CD4-positive, alpha-beta T cell (primary cell): ENCODE data around the gene ZNF304. TPM values are rescaled to one million over a fixed set of nuclear protein-coding genes. Genes with fewer than 3 reads are reported as not detected.

Source experiments
- ATAC-seq: fragments of 200-7000 bp; cut with Tn5 transposase; one replicate; pipeline ENCODE4 v1.10.0; 2022; ENCODE audit warnings: mild to moderate bottlenecking; ENCODE audit not compliant: poor library complexity
- CTCF ChIA-PET: fragments of 350-600 bp; sonication (Branson Sonifier 250); formaldehyde crosslinking; loops from one replicate; lab custom pipeline; 2021; ENCODE audit warnings: antibody characterized with exemption, inconsistent platforms; lab: Charles Lee
- POLR2A ChIA-PET: fragments of 350-600 bp; sonication (Branson Sonifier 250); formaldehyde crosslinking; loops from one replicate; lab custom pipeline; 2021; ENCODE audit warnings: antibody characterized with exemption, inconsistent platforms; lab: Charles Lee
- DNase-seq, 14 experiments: peaks; one replicate each; pipeline ENCODE4 v3.0.0-alpha.2; 2013 to 2020; ENCODE audit warnings: mixed read lengths in 2 of 14
- H3K27ac ChIP-seq, 2 donors: one replicate each; pipeline versions ENCODE4 v1.5.1 to v1.7.0; 2013; ENCODE audit warnings: low read length in 2 of 2, low read depth in 1 of 2, mild to moderate bottlenecking in 1 of 2
- H3K27me3 ChIP-seq, 2 experiments: 1 replicate in 1 of 2; 2 replicates in 1 of 2; pipeline versions ENCODE4 v1.6.1 to v1.7.0; 2013; ENCODE audit warnings: low read length in 2 of 2, control low read depth in 1 of 2, mild to moderate bottlenecking in 1 of 2, moderate library complexity in 1 of 2; ENCODE audit not compliant: insufficient read depth in 2 of 2, control insufficient read depth in 1 of 2
- H3K36me3 ChIP-seq: one replicate; pipeline ENCODE4 v1.6.1; 2013; ENCODE audit warnings: low read length, control low read depth; ENCODE audit not compliant: insufficient read depth
- H3K4me1 ChIP-seq: one replicate; pipeline ENCODE4 v1.6.1; 2013; ENCODE audit warnings: low read length, control low read depth; ENCODE audit not compliant: insufficient read depth
- H3K4me3 ChIP-seq: one replicate; pipeline ENCODE4 v1.5.1; 2013; ENCODE audit warnings: mild to moderate bottlenecking, low read length, moderate library complexity
- H3K9me3 ChIP-seq, 2 experiments: 1 replicate in 1 of 2; 2 replicates in 1 of 2; pipeline versions ENCODE4 v1.6.1 to v1.7.0; 2013; ENCODE audit warnings: low read length in 2 of 2, mild to moderate bottlenecking in 2 of 2, control low read depth in 1 of 2, moderate library complexity in 1 of 2; ENCODE audit not compliant: control insufficient read depth in 1 of 2, insufficient read depth in 1 of 2
- H3K27ac Mint-ChIP-seq: one replicate; pipeline ENCODE4 v1.8.0; 2020; ENCODE audit warnings: mixed read lengths
- H3K27me3 Mint-ChIP-seq: one replicate; pipeline ENCODE4 v1.8.0; 2021; ENCODE audit warnings: mixed read lengths
- H3K36me3 Mint-ChIP-seq: one replicate; pipeline ENCODE4 v1.8.0; 2021; ENCODE audit warnings: low read depth, mixed read lengths
- H3K4me1 Mint-ChIP-seq: one replicate; pipeline ENCODE4 v1.8.0; 2021; ENCODE audit warnings: low read depth, mixed read lengths
- H3K4me3 Mint-ChIP-seq: one replicate; pipeline ENCODE4 v1.8.0; 2020; ENCODE audit warnings: mild to moderate bottlenecking, mixed read lengths
- H3K9me3 Mint-ChIP-seq: one replicate; pipeline ENCODE4 v1.8.0; 2020; ENCODE audit warnings: mixed read lengths
- intact Hi-C, 2 experiments: fragments of 100-400 bp; cut with DNase I in 1 of 2; cut with micrococcal nuclease in 1 of 2; formaldehyde crosslinking; loops; one replicate each; pipeline versions ENCODE4 v1.15.1 to v1.9.0; 2023 to 2025; cut with DNase I, micrococcal nuclease
- total RNA-seq, 174 experiments: library from RNA in 2 of 174; stranded (reverse) in 2 of 174; gene quantifications; one replicate each; pipeline ENCODE4 v1.2.3 and lab custom pipeline; 2021 to 2026
- TF ChIP-seq, protein P1 (sequence below): fragments of 200-600 bp; IDR thresholded peaks from one replicate; pipeline ENCODE4 v1.8.0; 2022; ENCODE audit warnings: antibody characterized with exemption, mild to moderate bottlenecking

The ZNF304 gene
- total RNA-seq, 2 experiments from 2014 or later, result 4.9 to 5.4 TPM

DNA sequence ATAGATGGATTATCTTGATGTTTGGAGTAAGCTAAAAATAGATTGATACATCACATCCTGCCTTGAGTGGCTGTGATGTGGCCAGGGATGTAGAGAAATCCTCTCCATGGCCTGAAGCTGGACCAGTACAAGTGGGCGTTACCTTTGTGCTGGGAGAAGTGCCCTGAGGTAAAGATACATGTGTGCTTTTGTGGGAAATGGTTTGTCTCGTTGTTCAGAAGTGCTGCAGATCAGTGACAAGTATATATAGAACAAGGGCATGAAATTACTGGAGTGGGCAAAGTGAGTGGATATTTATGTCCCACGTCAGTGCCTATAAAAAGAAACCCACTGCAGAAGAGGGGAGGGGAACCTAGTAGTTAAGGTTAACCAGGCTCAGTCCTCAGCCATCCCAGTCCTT, 12.2 kb upstream of the ZNF304 start:
- H3K4me3 Mint-ChIP-seq, result no peak overlapping the region
- CTCF ChIA-PET, result no interaction called here
- TF ChIP-seq, protein P1, sequence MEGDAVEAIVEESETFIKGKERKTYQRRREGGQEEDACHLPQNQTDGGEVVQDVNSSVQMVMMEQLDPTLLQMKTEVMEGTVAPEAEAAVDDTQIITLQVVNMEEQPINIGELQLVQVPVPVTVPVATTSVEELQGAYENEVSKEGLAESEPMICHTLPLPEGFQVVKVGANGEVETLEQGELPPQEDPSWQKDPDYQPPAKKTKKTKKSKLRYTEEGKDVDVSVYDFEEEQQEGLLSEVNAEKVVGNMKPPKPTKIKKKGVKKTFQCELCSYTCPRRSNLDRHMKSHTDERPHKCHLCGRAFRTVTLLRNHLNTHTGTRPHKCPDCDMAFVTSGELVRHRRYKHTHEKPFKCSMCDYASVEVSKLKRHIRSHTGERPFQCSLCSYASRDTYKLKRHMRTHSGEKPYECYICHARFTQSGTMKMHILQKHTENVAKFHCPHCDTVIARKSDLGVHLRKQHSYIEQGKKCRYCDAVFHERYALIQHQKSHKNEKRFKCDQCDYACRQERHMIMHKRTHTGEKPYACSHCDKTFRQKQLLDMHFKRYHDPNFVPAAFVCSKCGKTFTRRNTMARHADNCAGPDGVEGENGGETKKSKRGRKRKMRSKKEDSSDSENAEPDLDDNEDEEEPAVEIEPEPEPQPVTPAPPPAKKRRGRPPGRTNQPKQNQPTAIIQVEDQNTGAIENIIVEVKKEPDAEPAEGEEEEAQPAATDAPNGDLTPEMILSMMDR, result no peak

DNA sequence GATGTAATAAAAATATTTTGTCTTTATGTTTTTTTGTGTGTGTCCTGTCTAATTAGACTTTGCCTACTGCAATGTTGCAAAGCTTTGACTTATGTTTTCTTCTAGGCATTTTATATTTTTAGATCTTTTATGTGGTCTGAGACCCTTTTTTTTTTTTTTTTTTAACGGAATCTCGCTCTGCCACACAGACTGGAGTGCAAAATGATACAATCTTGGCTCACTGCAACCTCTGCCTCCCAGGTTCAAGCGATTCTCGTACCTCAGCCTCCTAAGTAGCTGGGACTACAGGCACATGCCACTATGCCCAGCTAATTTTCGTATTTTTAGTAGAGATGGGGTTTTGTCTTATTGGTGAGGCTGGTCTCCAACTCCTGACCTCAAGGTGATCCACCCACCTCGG, 8.5 kb upstream of the ZNF304 start:
- TF ChIP-seq, protein P1, result no peak
- intact Hi-C loops, result no loop called here
- Mint-ChIP-seq H3K9me3 (peaks cover 10% of the 10 kb centered on the region), H3K4me1 (no peaks in the 10 kb centered on the region), H3K27ac (no peak overlapping the region), H3K27me3 (peaks cover 4% of the 10 kb centered on the region), H3K36me3 (peaks cover 10% of the 10 kb centered on the region), H3K4me3 (no peak overlapping the region)
- no peak overlapping the region for H3K27ac ChIP-seq
- H3K4me1 ChIP-seq, result no peaks in the 10 kb centered on the region
- POLR2A ChIA-PET, result interaction anchor here (0.6 kb wide), 1 partner anchor 895 kb away, joined by 3 read pairs; no protein-coding TSS in a partner anchor
- DNase-seq (no peak), ATAC-seq (no peak)
- no peaks in the 10 kb centered on the region for H3K27me3 ChIP-seq
- H3K9me3 ChIP-seq, result peaks cover 10 to 24% of the 10 kb centered on the region in 2 experiments
- H3K4me3 ChIP-seq, result no peak overlapping the region
- CTCF ChIA-PET, result interaction anchor here (0.7 kb wide), 1 partner anchor 18 kb away, joined by 3 read pairs; no protein-coding TSS in a partner anchor
- no peaks in the 10 kb centered on the region for H3K36me3 ChIP-seq

More for the DNA sequence above, 12.2 kb upstream of the ZNF304 start:
- intact Hi-C loops, result no loop called here
- Mint-ChIP-seq H3K27ac (no peak overlapping the region), H3K36me3 (peaks cover 37% of the 10 kb centered on the region), H3K27me3 (no peaks in the 10 kb centered on the region), H3K9me3 (peaks cover 7% of the 10 kb centered on the region), H3K4me1 (no peaks in the 10 kb centered on the region)
- Histone ChIP-seq H3K9me3 (peaks cover 14 to 29% of the 10 kb centered on the region in 2 experiments), H3K4me1 (no peaks in the 10 kb centered on the region), H3K4me3 (no peak overlapping the region), H3K27me3 (no peaks in the 10 kb centered on the region), H3K36me3 (no peaks in the 10 kb centered on the region), H3K27ac (no peak overlapping the region)
- DNase-seq (no peak), ATAC-seq (no peak)
- POLR2A ChIA-PET, result no interaction called here

DNA sequence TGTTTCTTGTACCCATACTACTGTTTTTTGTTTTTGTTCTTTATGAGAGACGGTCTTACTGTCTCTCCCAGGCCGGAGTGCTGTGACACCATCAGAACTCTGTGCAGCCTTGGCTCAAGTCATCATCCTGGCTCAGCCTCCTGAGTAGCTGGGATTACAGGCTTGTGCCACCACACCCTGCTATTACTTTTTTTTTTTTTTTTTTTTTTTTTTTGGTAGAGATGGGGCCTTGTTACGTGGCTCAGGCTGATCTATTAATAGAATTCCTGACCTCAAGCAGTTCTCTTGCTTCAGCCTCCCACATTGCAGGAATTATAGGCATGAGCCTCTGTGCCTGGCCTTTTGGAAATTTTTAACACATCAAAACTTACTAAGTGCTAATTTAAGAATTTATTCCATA, 2.9 kb upstream of the ZNF304 start:
- no peak overlapping the region for H3K27ac Mint-ChIP-seq
- intact Hi-C loops, result no loop called here
- peaks cover 18% of the 10 kb centered on the region for H3K4me1 ChIP-seq
- peaks cover 7% of the 10 kb centered on the region for H3K36me3 ChIP-seq
- peaks cover 10 to 20% of the 10 kb centered on the region in 2 experiments for H3K9me3 ChIP-seq
- peaks cover 30% of the 10 kb centered on the region for H3K36me3 Mint-ChIP-seq
- ATAC-seq (no peak), DNase-seq (no peak)
- H3K27me3 Mint-ChIP-seq, result peaks cover 9% of the 10 kb centered on the region
- no peak overlapping the region for H3K4me3 Mint-ChIP-seq
- H3K9me3 Mint-ChIP-seq, result peaks cover 17% of the 10 kb centered on the region
- ChIA-PET POLR2A (no interaction called here), CTCF (no interaction called here)
- no peaks in the 10 kb centered on the region for H3K27me3 ChIP-seq
- no peak overlapping the region for H3K27ac ChIP-seq
- TF ChIP-seq, protein P1, result no peak
- H3K4me3 ChIP-seq, result no peak overlapping the region
- peaks cover 29% of the 10 kb centered on the region for H3K4me1 Mint-ChIP-seq
